OCI-LY7 (cell line): Measurements from ENCODE around the gene ZNF195.
"Not testable (repeated sequence)": the region's sequence is repeated elsewhere in the genome, so short reads cannot be mapped to it uniquely, and the experiment has no call there.

Experiments
- EZH2phosphoT487 ChIP-seq: fragments of 200-600 bp; sonication (generic); IDR thresholded peaks from 2 replicates; pipeline ENCODE4 v1.6.1; 2018; ENCODE audit warnings: low read depth, borderline replicate concordance, mild to moderate bottlenecking, mixed run types, antibody characterized with exemption, low read length, moderate library complexity, mixed read lengths
- TF ChIP-seq, protein P1 (sequence below): fragments of 200-600 bp; sonication (generic); conservative IDR thresholded peaks from 2 replicates; pipeline ENCODE4 v1.5.1; 2014; ENCODE audit warnings: mild to moderate bottlenecking, antibody characterized with exemption, low read length, moderate library complexity, mixed read lengths

DNA sequence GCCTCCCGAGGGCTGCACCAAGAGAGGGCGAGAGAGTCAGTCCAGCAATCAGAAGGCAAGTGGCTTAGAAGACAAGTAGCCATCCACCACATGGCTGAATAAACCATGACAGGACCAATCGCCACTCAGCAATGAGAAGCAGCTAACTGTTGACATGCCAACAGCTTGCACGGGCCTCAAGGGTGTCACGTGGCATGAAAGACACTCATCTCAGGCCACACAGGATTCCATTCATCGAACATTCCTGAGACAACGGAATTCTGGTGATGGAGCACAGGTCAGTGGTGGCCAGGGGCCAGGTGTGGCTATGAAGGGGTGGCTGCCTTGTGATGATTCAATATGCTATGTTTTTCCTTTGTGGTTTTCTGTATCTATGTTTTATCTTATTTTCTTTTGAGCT is 36.4 kb upstream of the ZNF195 start:
- TF ChIP-seq, protein P1, sequence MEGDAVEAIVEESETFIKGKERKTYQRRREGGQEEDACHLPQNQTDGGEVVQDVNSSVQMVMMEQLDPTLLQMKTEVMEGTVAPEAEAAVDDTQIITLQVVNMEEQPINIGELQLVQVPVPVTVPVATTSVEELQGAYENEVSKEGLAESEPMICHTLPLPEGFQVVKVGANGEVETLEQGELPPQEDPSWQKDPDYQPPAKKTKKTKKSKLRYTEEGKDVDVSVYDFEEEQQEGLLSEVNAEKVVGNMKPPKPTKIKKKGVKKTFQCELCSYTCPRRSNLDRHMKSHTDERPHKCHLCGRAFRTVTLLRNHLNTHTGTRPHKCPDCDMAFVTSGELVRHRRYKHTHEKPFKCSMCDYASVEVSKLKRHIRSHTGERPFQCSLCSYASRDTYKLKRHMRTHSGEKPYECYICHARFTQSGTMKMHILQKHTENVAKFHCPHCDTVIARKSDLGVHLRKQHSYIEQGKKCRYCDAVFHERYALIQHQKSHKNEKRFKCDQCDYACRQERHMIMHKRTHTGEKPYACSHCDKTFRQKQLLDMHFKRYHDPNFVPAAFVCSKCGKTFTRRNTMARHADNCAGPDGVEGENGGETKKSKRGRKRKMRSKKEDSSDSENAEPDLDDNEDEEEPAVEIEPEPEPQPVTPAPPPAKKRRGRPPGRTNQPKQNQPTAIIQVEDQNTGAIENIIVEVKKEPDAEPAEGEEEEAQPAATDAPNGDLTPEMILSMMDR, result not testable (repeated sequence)
- TF ChIP-seq EZH2phosphoT487, result not testable (repeated sequence)
